Measurements from ENCODE around the gene TAF9.
"Not testable (repeated sequence)": the region's sequence is repeated elsewhere in the genome, so short reads cannot be mapped to it uniquely, and the experiment has no call there.

TAF9 gene, protein sequence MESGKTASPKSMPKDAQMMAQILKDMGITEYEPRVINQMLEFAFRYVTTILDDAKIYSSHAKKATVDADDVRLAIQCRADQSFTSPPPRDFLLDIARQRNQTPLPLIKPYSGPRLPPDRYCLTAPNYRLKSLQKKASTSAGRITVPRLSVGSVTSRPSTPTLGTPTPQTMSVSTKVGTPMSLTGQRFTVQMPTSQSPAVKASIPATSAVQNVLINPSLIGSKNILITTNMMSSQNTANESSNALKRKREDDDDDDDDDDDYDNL

GRCh38 chr5:69369340-69370121, at the start of gene TAF9, which contains the start of the genes AK6 and RAD17:
Gene TAF9 (minus strand): TSS chr5:69369520. CDS start chr5:69365737, 3,783 bp downstream.
Gene AK6 (minus strand): TSS chr5:69369520. CDS start chr5:69369490, 30 bp downstream.
Gene RAD17 (plus strand): TSS chr5:69369818. CDS start chr5:69372209, 2,391 bp downstream.
- FAIRE-seq: peak; percentile 81
- TF ChIP-seq POLR2A (IDR thresholded peaks at IDR 0.05; ENCODE audit: low read depth, low read length): peak; percentile 83
- DNase-seq (ENCODE audit: insufficient read length, low spot score): peak; percentile 83

- FAIRE-seq (no peak), DNase-seq (ENCODE audit: insufficient read length, low spot score) (no peak)
- no peak for TF ChIP-seq POLR2A (IDR thresholded peaks at IDR 0.05; ENCODE audit: low read depth, low read length)
Observed at GRCh38 chr5:69418554-69418953, 49.2 kb upstream of the TAF9 start.

DNA sequence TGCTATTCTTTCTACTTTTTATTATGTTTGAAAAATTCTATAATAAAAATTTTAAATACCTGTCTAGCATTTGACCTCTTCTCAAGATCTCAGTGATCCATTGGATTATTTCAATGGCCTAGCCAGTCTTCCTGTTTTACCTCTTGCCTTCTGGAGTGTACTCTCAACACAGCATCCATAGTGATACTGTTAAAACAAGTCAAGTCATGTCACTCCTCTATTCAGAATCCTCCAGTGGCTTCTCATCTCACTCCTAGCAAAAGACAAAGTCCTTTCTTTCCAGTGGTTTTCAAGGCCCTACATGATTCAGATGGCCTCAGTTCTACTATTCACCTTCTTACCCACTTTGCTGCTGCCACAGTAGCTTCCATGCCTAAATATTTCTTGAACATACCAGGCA, 47.4 kb upstream of the TAF9 start:
- DNase-seq (ENCODE audit: insufficient read length, low spot score): no peak
- no peak for FAIRE-seq
- TF ChIP-seq POLR2A (IDR thresholded peaks at IDR 0.05; ENCODE audit: low read depth, low read length): no peak

- TF ChIP-seq POLR2A (IDR thresholded peaks at IDR 0.05; ENCODE audit: low read depth, low read length): no peak
Observed at GRCh38 chr5:69416180-69416579, 46.9 kb upstream of the TAF9 start.

DNA sequence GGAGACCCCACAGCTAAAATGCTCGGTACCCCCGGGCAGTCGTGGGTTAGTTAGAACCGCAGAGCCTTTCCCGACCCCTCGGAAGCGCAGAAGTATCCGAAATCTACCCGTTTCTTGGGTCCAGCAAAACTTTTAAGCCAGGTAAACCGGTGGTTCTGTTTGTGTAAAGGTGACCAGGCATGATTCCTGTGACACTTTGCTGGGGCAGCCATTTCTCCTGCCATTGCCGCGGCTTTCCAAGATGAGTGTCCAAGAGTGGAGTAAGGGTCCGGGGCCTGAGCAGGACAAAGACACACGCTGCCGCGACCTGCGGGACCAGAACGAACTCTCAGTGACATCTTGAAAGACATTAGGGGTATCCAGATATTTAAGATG, 46.3 kb upstream of the TAF9 start:
- DNase-seq (ENCODE audit: insufficient read length, low spot score): no peak
- no peak for TF ChIP-seq POLR2A (IDR thresholded peaks at IDR 0.05; ENCODE audit: low read depth, low read length)
- FAIRE-seq: no peak

More at GRCh38 chr5:69416180-69416579, 46.9 kb upstream of the TAF9 start:
- FAIRE-seq (no peak), DNase-seq (ENCODE audit: insufficient read length, low spot score) (no peak)

GRCh38 chr5:69414885-69415583, 45.7 kb upstream of the TAF9 start, which contains the start of gene MARVELD2:
Gene MARVELD2 (plus strand): TSS chr5:69415116. CDS start chr5:69419386, 4,270 bp downstream.
- TF ChIP-seq POLR2A (IDR thresholded peaks at IDR 0.05; ENCODE audit: low read depth, low read length): no peak
- no peak for FAIRE-seq
- no peak for DNase-seq (ENCODE audit: insufficient read length, low spot score)

GRCh38 chr5:69404659-69405330, 35.5 kb upstream of the TAF9 start:
- no peak for DNase-seq (ENCODE audit: insufficient read length, low spot score)
- no peak for FAIRE-seq
- no peak for TF ChIP-seq POLR2A (IDR thresholded peaks at IDR 0.05; ENCODE audit: low read depth, low read length)

GRCh38 chr5:69378376-69378775, 9.1 kb upstream of the TAF9 start:
- DNase-seq (ENCODE audit: insufficient read length, low spot score): no peak
- TF ChIP-seq POLR2A (IDR thresholded peaks at IDR 0.05; ENCODE audit: low read depth, low read length): no peak

DNA sequence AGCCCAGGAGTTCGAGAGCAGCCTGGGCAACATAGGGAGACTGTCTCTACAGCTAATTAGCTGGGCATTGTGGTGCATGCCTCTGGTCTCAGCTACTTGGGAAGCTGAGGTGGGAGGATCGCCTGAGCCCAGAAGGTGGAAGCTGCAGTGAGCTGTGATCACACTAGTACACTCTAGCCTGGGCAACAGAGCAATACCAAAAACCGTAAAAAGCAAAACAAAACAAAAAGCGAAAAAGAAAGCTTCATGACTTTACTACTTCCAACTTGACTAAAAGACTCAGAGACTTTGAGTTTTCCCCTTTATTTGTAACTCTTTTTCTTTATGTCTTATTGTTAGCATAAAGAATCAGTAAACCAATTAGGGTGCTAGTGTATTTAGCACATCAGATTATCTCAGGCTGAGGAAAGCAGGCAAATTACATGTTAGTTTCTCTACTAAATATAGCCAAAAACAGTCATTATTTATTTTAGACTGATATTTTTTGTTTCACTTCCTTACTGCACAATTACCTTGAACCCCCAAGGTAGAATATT, 5.7 kb upstream of the TAF9 start:
- no peak for TF ChIP-seq POLR2A (IDR thresholded peaks at IDR 0.05; ENCODE audit: low read depth, low read length)
- no peak for DNase-seq (ENCODE audit: insufficient read length, low spot score)
- no peak for FAIRE-seq

More at GRCh38 chr5:69378376-69378775, 9.1 kb upstream of the TAF9 start:
- FAIRE-seq: no peak

DNA sequence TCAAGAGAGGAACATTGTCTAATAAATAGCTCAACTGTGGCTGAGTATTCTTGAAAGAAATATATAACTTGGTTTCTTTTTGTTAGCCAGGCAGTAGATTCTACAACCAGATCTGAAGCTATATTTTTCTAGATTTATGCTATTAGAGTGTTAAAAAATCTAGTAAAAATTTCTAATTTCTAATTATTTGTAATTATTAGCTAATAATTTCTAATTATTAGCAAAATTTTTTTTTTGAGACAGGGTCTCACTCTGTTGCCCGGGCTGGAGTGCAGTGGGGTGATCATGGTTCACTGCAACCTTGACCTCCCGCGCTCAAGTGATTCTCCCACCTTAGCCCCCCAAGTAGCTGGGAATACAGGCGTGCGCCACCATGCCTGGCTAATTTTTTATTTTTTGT, 3.1 kb upstream of the TAF9 start:
- no peak for TF ChIP-seq POLR2A (IDR thresholded peaks at IDR 0.05; ENCODE audit: low read depth, low read length)
- FAIRE-seq (no peak), DNase-seq (ENCODE audit: insufficient read length, low spot score) (no peak)

DNA sequence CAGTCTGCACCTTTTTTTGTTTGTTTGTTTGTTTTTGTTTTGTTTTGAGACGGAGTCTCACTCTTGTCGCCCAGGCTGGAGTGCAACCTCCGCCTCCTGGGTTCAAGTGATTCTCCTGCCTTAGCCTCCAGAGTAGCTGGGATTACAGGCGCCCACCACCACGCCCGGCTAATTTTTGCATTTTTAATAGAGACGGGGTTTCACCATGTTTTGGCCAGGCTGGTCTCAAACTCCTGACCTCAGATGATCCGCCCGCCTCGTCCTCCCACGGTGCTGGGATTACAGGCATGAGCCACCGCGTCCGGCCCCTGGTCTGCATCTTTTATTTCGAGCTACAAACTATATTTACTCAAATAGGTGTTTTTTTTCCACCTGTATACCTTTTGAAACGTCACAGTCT, 1.0 kb upstream of the TAF9 start:
- FAIRE-seq; DNase-seq (ENCODE audit: insufficient read length, low spot score): not testable (repeated sequence)

DNA sequence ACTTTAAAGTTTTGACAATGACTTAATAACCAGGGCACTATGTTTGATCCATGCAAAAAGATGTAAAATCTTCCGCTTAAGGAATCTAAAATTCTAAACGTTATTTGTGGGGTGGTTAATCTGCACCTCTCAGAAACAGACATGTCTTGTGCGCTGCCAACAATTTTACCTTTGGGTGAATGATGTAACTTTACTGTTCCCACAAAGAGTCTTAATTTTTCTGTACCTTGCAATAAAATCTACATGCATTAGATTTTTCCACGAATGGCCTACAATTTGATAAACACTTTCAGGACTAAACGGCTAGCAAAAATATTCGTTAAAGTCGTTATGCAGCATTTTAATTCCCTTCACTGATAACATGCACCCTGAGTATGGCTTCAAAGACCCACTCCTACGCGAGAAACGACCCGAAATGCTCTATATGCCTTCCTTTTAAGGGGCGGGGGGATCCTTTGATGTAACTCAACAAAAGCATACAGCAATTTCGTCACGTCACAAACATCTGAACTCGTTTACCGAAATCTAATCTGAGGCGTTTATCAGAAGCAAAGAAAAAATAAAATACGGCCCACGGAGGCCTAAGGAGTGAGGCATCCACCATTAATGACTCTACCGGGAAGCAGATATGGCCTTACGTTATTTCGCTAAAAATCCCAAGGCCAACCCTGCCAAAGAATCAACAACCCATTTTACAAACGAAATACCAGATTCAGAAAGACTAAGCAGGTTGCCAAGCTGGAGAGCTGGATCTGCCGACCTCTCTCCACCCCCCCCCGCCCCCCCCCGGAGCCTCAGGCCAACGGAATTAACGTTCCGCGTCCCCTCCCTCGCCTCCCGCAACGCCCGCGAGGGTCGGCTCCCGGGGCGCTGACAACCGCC, 621 bp downstream of the TAF9 start:
- DNase-seq (ENCODE audit: insufficient read length, low spot score) (no peak), FAIRE-seq (no peak)
- no peak for TF ChIP-seq POLR2A (IDR thresholded peaks at IDR 0.05; ENCODE audit: low read depth, low read length)

All from H54 (cell line).